ENCODE data around the gene CROCC.

The CROCC gene

GRCh38 chr1:16978567-16979474 is 57.1 kb downstream of the CROCC start:
- Histone ChIP-seq H3K4me3 (replicated peaks; ENCODE audit: insufficient read depth, low read length) (no peak overlapping the region), H3K27me3 (ENCODE audit: insufficient read depth, poor library complexity, severe bottlenecking) (peaks cover 23% of the 10 kb centered on the region), H3K27ac (replicated peaks) (no peak overlapping the region)
- TF ChIP-seq GABPA (IDR thresholded peaks at IDR 0.05; ENCODE audit: low read depth), result no peak
- no peak for DNase-seq (ENCODE audit: low read depth in 1 of 2, low spot score in 1 of 2)

- peaks cover 23% of the 10 kb centered on the region for H3K27me3 ChIP-seq (ENCODE audit: insufficient read depth, poor library complexity, severe bottlenecking)
- H3K27ac ChIP-seq (replicated peaks), result no peak overlapping the region
- TF ChIP-seq REST (IDR thresholded peaks at IDR 0.05; ENCODE audit: insufficient replicate concordance, low read depth) (no peak), GABPA (IDR thresholded peaks at IDR 0.05; ENCODE audit: low read depth) (no peak), POLR2AphosphoS5 (IDR thresholded peaks at IDR 0.05; ENCODE audit: low read depth) (no peak), SPI1 (IDR thresholded peaks at IDR 0.05; ENCODE audit: borderline replicate concordance, low read depth) (no peak), CTCF (IDR thresholded peaks at IDR 0.05; ENCODE audit: insufficient read depth, low read length) (no peak)
- H3K4me3 ChIP-seq (replicated peaks; ENCODE audit: insufficient read depth, low read length), result no peak overlapping the region
- DNase-seq (ENCODE audit: low read depth in 1 of 2, low spot score in 1 of 2), result no peak
Observed at GRCh38 chr1:16979475-16980327, 58.0 kb downstream of the CROCC start.

GRCh38 chr1:16980473-16981268 is 58.9 kb downstream of the CROCC start, which contains the start of gene MFAP2:
Gene MFAP2 (minus strand): TSS chr1:16980620. CDS start chr1:16978273, 2,347 bp downstream.
- no peak for DNase-seq (ENCODE audit: low read depth in 1 of 2, low spot score in 1 of 2)
- Histone ChIP-seq H3K27ac (replicated peaks) (no peak within 1 kb of the TSS), H3K27me3 (ENCODE audit: insufficient read depth, poor library complexity, severe bottlenecking) (peaks cover 23% of the 10 kb centered on the region), H3K4me3 (replicated peaks; ENCODE audit: insufficient read depth, low read length) (no peak within 1 kb of the TSS)
- TF ChIP-seq POLR2AphosphoS5 (IDR thresholded peaks at IDR 0.05; ENCODE audit: low read depth) (no peak), SPI1 (IDR thresholded peaks at IDR 0.05; ENCODE audit: borderline replicate concordance, low read depth) (no peak), GABPA (IDR thresholded peaks at IDR 0.05; ENCODE audit: low read depth) (no peak), REST (IDR thresholded peaks at IDR 0.05; ENCODE audit: insufficient replicate concordance, low read depth) (no peak), CTCF (IDR thresholded peaks at IDR 0.05; ENCODE audit: insufficient read depth, low read length) (no peak)
